Stimulated activated CD8-positive, alpha-beta memory T cell treated with anti-CD3 and anti-CD28 coated beads, Interleukin-12 subunit alpha, Interleukin-12 subunit beta, amount 100 ng/mL, for 24 hours (primary cell): ENCODE results near the gene PTPN7.

Experiments
- DNase-seq: peaks from one replicate; pipeline ENCODE4 v3.0.0-alpha.2; 2020; ENCODE audit errors: extremely low read depth

PTPN7 gene

GRCh38 chr1:202106340-202107254, 53.8 kb downstream of the PTPN7 start:
- DNase-seq = no peak

DNA sequence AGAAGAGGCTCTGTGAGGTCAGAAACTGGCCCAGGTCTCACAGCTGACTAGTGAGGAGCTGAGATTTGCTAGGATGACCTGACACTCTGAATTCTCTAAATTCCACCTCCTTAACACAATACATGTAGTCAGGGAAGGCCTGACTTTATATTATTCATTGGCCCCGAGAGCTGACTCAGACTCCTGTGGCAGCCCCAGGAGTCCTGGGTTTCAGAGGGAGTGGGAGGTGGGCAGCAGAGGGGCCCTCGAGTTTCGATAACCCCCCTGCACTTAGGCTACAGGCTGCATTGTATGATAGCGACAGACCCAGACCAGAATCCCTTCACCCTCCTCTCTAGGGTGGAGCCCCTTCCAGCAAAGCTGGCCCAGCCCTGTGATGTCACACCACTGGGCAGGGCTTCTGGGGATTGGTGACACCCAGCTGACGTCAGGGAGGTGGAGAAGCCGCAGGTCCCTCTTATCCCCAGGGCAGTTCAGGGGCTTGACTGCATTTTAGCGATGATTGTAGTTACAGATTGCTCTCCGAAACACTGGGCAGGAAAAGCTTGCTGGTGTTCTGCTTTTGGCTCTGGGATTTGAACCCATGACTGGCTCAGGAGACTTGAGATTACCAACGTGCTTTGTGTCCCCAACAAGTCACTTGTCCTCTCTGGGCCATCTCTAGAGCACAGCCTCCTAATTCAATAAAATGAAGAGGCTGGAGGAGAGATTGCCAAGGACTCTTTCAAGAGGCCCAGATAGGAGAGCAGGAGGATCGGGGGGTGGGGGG, 54.6 kb downstream of the PTPN7 start:
- no peak for DNase-seq

DNA sequence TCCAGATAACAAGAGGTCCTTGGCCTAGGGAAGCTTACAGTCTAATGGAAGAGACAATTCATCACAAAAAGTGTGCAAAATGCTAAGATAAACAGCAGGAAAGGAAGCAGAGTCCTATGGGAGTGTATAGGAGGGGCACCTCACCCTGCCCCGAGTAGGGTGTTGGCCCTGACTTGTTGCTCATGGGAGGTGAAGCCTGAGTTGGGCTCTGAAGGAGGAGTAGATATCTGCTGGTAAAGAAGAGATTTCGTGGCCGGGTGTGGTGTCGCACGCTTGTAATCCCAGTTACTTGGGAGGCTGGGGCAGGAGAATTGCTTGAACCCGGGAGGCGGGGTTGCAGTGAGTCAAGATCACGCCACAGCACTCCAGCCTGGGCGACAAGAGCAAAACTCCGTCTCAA, 56.3 kb downstream of the PTPN7 start:
- DNase-seq = no peak

GRCh38 chr1:202101184-202101583, 59.2 kb downstream of the PTPN7 start:
- DNase-seq = no peak
